Measurements from ENCODE around the gene CKMT2.
"Not testable (repeated sequence)": the region's sequence is repeated elsewhere in the genome, so short reads cannot be mapped to it uniquely, and the experiment has no call there.

The CKMT2 gene

GRCh38 chr5:81247441-81247972 is 14.4 kb downstream of the CKMT2 start:
- Histone ChIP-seq H3K36me3 (ENCODE audit: insufficient read depth, low read length) (no peaks in the 10 kb centered on the region; the same call in 1 of the 2 replicates), H3K79me2 (ENCODE audit: control insufficient read depth, insufficient read depth, low read length, unreplicated experiment) (no peaks in the 10 kb centered on the region), H3K27ac (ENCODE audit: low read depth, low read length) (no peak overlapping the region), H3K27me3 (ENCODE audit: insufficient read depth, low read length) (no peaks in the 10 kb centered on the region), H3K4me3 (ENCODE audit: low read depth, low read length) (no peak overlapping the region), H2AFZ (ENCODE audit: low read length, unreplicated experiment) (no peak overlapping the region), H3K4me1 (ENCODE audit: control insufficient read depth, insufficient read depth, low read length, unreplicated experiment) (peaks cover 10% of the 10 kb centered on the region)

DNA sequence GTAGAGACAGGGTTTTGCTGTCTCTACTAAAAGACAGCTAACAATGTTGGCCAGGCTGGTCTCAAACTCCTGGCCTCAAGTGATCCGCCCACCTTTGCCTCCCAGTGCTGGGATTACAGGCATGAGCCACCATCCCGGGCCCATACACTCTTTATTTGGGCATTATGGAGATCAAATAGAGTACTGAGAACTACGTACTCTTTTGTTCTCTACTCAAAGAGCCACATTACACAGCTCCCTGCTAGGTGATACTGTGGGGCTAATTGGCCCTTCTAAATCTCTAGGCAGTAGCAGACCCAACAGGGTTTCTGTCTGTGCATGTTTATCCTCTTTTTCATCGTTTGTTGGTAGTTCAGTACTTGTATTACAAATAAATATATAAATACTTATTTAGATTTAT is 16.1 kb downstream of the CKMT2 start:
- Histone ChIP-seq H3K27me3 (ENCODE audit: insufficient read depth, low read length) (no peaks in the 10 kb centered on the region), H3K4me1 (ENCODE audit: control insufficient read depth, insufficient read depth, low read length, unreplicated experiment) (peaks cover 10% of the 10 kb centered on the region), H3K4me3 (ENCODE audit: low read depth, low read length) (no peak overlapping the region), H3K27ac (ENCODE audit: low read depth, low read length) (no peak overlapping the region), H2AFZ (ENCODE audit: low read length, unreplicated experiment) (no peak overlapping the region), H3K79me2 (ENCODE audit: control insufficient read depth, insufficient read depth, low read length, unreplicated experiment) (no peaks in the 10 kb centered on the region), H3K36me3 (ENCODE audit: insufficient read depth, low read length) (no peaks in the 10 kb centered on the region; the same call in 1 of the 2 replicates)

- no peak overlapping the region for H2AFZ ChIP-seq (ENCODE audit: low read length, unreplicated experiment)
- no peaks in the 10 kb centered on the region; the same call in 1 of the 2 replicates for H3K36me3 ChIP-seq (ENCODE audit: insufficient read depth, low read length)
- H3K4me1 ChIP-seq (ENCODE audit: control insufficient read depth, insufficient read depth, low read length, unreplicated experiment) = peaks cover 10% of the 10 kb centered on the region
These were observed 16.9 kb downstream of the CKMT2 start for GRCh38 chr5:81250004-81250403.

GRCh38 chr5:81251922-81252321 is 18.8 kb downstream of the CKMT2 start:
- Histone ChIP-seq H2AFZ (ENCODE audit: low read length, unreplicated experiment) (no peak overlapping the region), H3K4me3 (ENCODE audit: low read depth, low read length) (no peak overlapping the region), H3K27me3 (ENCODE audit: insufficient read depth, low read length) (no peaks in the 10 kb centered on the region), H3K36me3 (ENCODE audit: insufficient read depth, low read length) (no peaks in the 10 kb centered on the region; the same call in 1 of the 2 replicates), H3K79me2 (ENCODE audit: control insufficient read depth, insufficient read depth, low read length, unreplicated experiment) (no peaks in the 10 kb centered on the region), H3K4me1 (ENCODE audit: control insufficient read depth, insufficient read depth, low read length, unreplicated experiment) (peaks cover 10% of the 10 kb centered on the region), H3K27ac (ENCODE audit: low read depth, low read length) (no peak overlapping the region)

More at GRCh38 chr5:81250004-81250403, 16.9 kb downstream of the CKMT2 start:
- Histone ChIP-seq H3K79me2 (ENCODE audit: control insufficient read depth, insufficient read depth, low read length, unreplicated experiment) (no peaks in the 10 kb centered on the region), H3K27me3 (ENCODE audit: insufficient read depth, low read length) (no peaks in the 10 kb centered on the region), H3K27ac (ENCODE audit: low read depth, low read length) (no peak overlapping the region), H3K4me3 (ENCODE audit: low read depth, low read length) (no peak overlapping the region)

- Histone ChIP-seq H3K27me3 (ENCODE audit: insufficient read depth, low read length) (no peaks in the 10 kb centered on the region), H3K4me3 (ENCODE audit: low read depth, low read length) (no peak overlapping the region), H3K36me3 (ENCODE audit: insufficient read depth, low read length) (no peaks in the 10 kb centered on the region; the same call in 1 of the 2 replicates), H3K4me1 (ENCODE audit: control insufficient read depth, insufficient read depth, low read length, unreplicated experiment) (peaks cover 4% of the 10 kb centered on the region), H3K79me2 (ENCODE audit: control insufficient read depth, insufficient read depth, low read length, unreplicated experiment) (no peaks in the 10 kb centered on the region), H2AFZ (ENCODE audit: low read length, unreplicated experiment) (no peak overlapping the region), H3K27ac (ENCODE audit: low read depth, low read length) (no peak overlapping the region)
These were observed 19.8 kb downstream of the CKMT2 start for GRCh38 chr5:81252904-81253303.

GRCh38 chr5:81253875-81254274 is 20.8 kb downstream of the CKMT2 start:
- no peaks in the 10 kb centered on the region for H3K27me3 ChIP-seq (ENCODE audit: insufficient read depth, low read length)
- no peak overlapping the region for H3K4me3 ChIP-seq (ENCODE audit: low read depth, low read length)
- no peak overlapping the region for H2AFZ ChIP-seq (ENCODE audit: low read length, unreplicated experiment)
- H3K36me3 ChIP-seq (ENCODE audit: insufficient read depth, low read length) = no peaks in the 10 kb centered on the region; the same call in 1 of the 2 replicates
- H3K27ac ChIP-seq (ENCODE audit: low read depth, low read length) = no peak overlapping the region
- H3K4me1 ChIP-seq (ENCODE audit: control insufficient read depth, insufficient read depth, low read length, unreplicated experiment) = no peaks in the 10 kb centered on the region
- no peaks in the 10 kb centered on the region for H3K79me2 ChIP-seq (ENCODE audit: control insufficient read depth, insufficient read depth, low read length, unreplicated experiment)

- Histone ChIP-seq H3K27me3 (ENCODE audit: insufficient read depth, low read length) (no peaks in the 10 kb centered on the region), H3K79me2 (ENCODE audit: control insufficient read depth, insufficient read depth, low read length, unreplicated experiment) (no peaks in the 10 kb centered on the region), H3K4me3 (ENCODE audit: low read depth, low read length) (no peak overlapping the region), H3K36me3 (ENCODE audit: insufficient read depth, low read length) (no peaks in the 10 kb centered on the region; the same call in 1 of the 2 replicates), H3K27ac (ENCODE audit: low read depth, low read length) (no peak overlapping the region), H3K4me1 (ENCODE audit: control insufficient read depth, insufficient read depth, low read length, unreplicated experiment) (no peaks in the 10 kb centered on the region), H2AFZ (ENCODE audit: low read length, unreplicated experiment) (no peak overlapping the region)
These were observed 21.9 kb downstream of the CKMT2 start for GRCh38 chr5:81254886-81255559.

DNA sequence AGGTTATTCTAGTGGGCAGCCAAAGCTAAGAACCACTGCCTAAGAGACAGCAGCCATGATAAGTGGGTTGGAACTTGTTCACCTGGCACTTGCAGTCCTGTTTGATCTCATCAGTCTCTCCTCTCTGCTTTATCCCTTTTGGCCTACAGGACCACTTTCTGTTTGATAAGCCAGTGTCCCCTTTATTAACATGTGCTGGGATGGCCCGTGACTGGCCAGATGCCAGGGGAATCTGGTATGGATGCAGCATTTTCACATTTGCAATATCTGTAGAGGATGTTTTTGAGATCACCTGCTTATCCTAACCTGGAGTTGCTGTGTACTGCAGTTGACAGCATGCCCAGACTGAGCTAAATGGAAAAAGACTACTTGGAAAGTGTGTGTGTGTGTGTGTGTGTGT is 23.6 kb downstream of the CKMT2 start:
- no peak overlapping the region for H3K4me3 ChIP-seq (ENCODE audit: low read depth, low read length)
- H3K27me3 ChIP-seq (ENCODE audit: insufficient read depth, low read length) = no peaks in the 10 kb centered on the region
- H3K79me2 ChIP-seq (ENCODE audit: control insufficient read depth, insufficient read depth, low read length, unreplicated experiment) = no peaks in the 10 kb centered on the region
- no peak overlapping the region for H3K27ac ChIP-seq (ENCODE audit: low read depth, low read length)
- no peaks in the 10 kb centered on the region; the same call in 1 of the 2 replicates for H3K36me3 ChIP-seq (ENCODE audit: insufficient read depth, low read length)
- H2AFZ ChIP-seq (ENCODE audit: low read length, unreplicated experiment) = no peak overlapping the region
- no peaks in the 10 kb centered on the region for H3K4me1 ChIP-seq (ENCODE audit: control insufficient read depth, insufficient read depth, low read length, unreplicated experiment)

- not testable (repeated sequence) for H3K36me3 ChIP-seq (ENCODE audit: insufficient read depth, low read length)
These were observed 29.7 kb downstream of the CKMT2 start for GRCh38 chr5:81262796-81263195.

GRCh38 chr5:81265101-81265500 is 32.0 kb downstream of the CKMT2 start:
- Histone ChIP-seq H2AFZ (ENCODE audit: low read length, unreplicated experiment) (no peak overlapping the region), H3K79me2 (ENCODE audit: control insufficient read depth, insufficient read depth, low read length, unreplicated experiment) (peaks cover 18% of the 10 kb centered on the region), H3K4me3 (ENCODE audit: low read depth, low read length) (no peak overlapping the region), H3K36me3 (ENCODE audit: insufficient read depth, low read length) (peaks cover 8% of the 10 kb centered on the region), H3K27me3 (ENCODE audit: insufficient read depth, low read length) (no peaks in the 10 kb centered on the region), H3K27ac (ENCODE audit: low read depth, low read length) (0 out of 2 replicates have a peak overlapping the region, but pooled peaks have one; percentile 2), H3K4me1 (ENCODE audit: control insufficient read depth, insufficient read depth, low read length, unreplicated experiment) (peaks cover 31% of the 10 kb centered on the region)

More at GRCh38 chr5:81262796-81263195, 29.7 kb downstream of the CKMT2 start:
- not testable (repeated sequence) for H3K4me3 ChIP-seq (ENCODE audit: low read depth, low read length); H3K27ac ChIP-seq (ENCODE audit: low read depth, low read length); H3K27me3 ChIP-seq (ENCODE audit: insufficient read depth, low read length); H2AFZ ChIP-seq (ENCODE audit: low read length, unreplicated experiment); H3K79me2 ChIP-seq (ENCODE audit: control insufficient read depth, insufficient read depth, low read length, unreplicated experiment)
- H3K4me1 ChIP-seq (ENCODE audit: control insufficient read depth, insufficient read depth, low read length, unreplicated experiment) = peaks cover 11% of the 10 kb centered on the region

Measured in ACC112 (cell line).